ENCODE data around the gene GPN1.
A peak's percentile ranks its signal among the peaks of the same experiment; 100 is the strongest.
"Not testable (repeated sequence)": the region's sequence is repeated elsewhere in the genome, so short reads cannot be mapped to it uniquely, and the experiment has no call there.

GPN1 gene

GRCh38 chr2:27627963-27628766 is 685 bp upstream of the GPN1 start:
- no peak for DNase-seq (ENCODE audit: low read depth in 2 of 2)

GRCh38 chr2:27630257-27630656 is 1.4 kb downstream of the GPN1 start:
- not testable (repeated sequence) for DNase-seq (ENCODE audit: low read depth in 2 of 2)

- DNase-seq (ENCODE audit: low read depth in 2 of 2), result no peak
Measured at GRCh38 chr2:27634291-27634690, 5.4 kb downstream of the GPN1 start.

- no peak for DNase-seq (ENCODE audit: low read depth in 2 of 2)
Measured at GRCh38 chr2:27636766-27637165, 7.9 kb downstream of the GPN1 start.

- DNase-seq (ENCODE audit: low read depth in 2 of 2), result no peak
Measured at GRCh38 chr2:27638037-27638637, 9.3 kb downstream of the GPN1 start.

- no peak for DNase-seq (ENCODE audit: low read depth in 2 of 2)
Measured at GRCh38 chr2:27638709-27639108, 9.9 kb downstream of the GPN1 start.

GRCh38 chr2:27640722-27641245 is 11.9 kb downstream of the GPN1 start:
- no peak for DNase-seq (ENCODE audit: low read depth in 2 of 2)

GRCh38 chr2:27645197-27645596 is 16.3 kb downstream of the GPN1 start:
- no peak for DNase-seq (ENCODE audit: low read depth in 2 of 2)

- DNase-seq (ENCODE audit: low read depth in 2 of 2), result no peak
Measured at GRCh38 chr2:27647289-27647688, 18.4 kb downstream of the GPN1 start.

GRCh38 chr2:27647737-27648136 is 18.9 kb downstream of the GPN1 start:
- DNase-seq (ENCODE audit: low read depth in 2 of 2), result no peak

GRCh38 chr2:27651056-27651455 is 22.2 kb downstream of the GPN1 start:
- DNase-seq (ENCODE audit: low read depth in 2 of 2), result no peak

GRCh38 chr2:27652341-27652740 is 23.5 kb downstream of the GPN1 start:
- DNase-seq (ENCODE audit: low read depth in 2 of 2), result no peak

GRCh38 chr2:27652790-27653189 is 23.9 kb downstream of the GPN1 start:
- DNase-seq (ENCODE audit: low read depth in 2 of 2), result no peak

- DNase-seq (ENCODE audit: low read depth in 2 of 2), result no peak
Measured at GRCh38 chr2:27653397-27653796, 24.5 kb downstream of the GPN1 start.

GRCh38 chr2:27655155-27655951 is 26.5 kb downstream of the GPN1 start:
- DNase-seq (ENCODE audit: low read depth in 2 of 2), result no peak

GRCh38 chr2:27661371-27661770 is 32.5 kb downstream of the GPN1 start:
- DNase-seq (ENCODE audit: low read depth in 2 of 2), result no peak

- DNase-seq (ENCODE audit: low read depth in 2 of 2), result peak; percentile 40 to 48
Measured at GRCh38 chr2:27663285-27664153, 34.7 kb downstream of the GPN1 start, which contains the start of the genes SLC4A1AP and SUPT7L. TSS of gene SLC4A1AP (plus strand) at chr2:27663889. CDS start at chr2:27663915, 26 bp downstream. TSS of gene SUPT7L (minus strand) at chr2:27663614. CDS start at chr2:27662192, 1,422 bp downstream.

GRCh38 chr2:27664154-27664574 is 35.3 kb downstream of the GPN1 start:
- no peak for DNase-seq (ENCODE audit: low read depth in 2 of 2)

GRCh38 chr2:27664622-27665363 is 35.9 kb downstream of the GPN1 start:
- DNase-seq (ENCODE audit: low read depth in 2 of 2), result no peak

GRCh38 chr2:27667446-27667845 is 38.6 kb downstream of the GPN1 start:
- DNase-seq (ENCODE audit: low read depth in 2 of 2), result no peak
